Measurements from ENCODE around the gene SEMA5A.

Gene SEMA5A

GRCh38 chr5:9149988-9150387, 395.9 kb downstream of the SEMA5A start:
- DNase-seq, result no peak

- DNase-seq, result no peak
These were observed 397.6 kb downstream of the SEMA5A start for GRCh38 chr5:9148242-9148641.

DNA sequence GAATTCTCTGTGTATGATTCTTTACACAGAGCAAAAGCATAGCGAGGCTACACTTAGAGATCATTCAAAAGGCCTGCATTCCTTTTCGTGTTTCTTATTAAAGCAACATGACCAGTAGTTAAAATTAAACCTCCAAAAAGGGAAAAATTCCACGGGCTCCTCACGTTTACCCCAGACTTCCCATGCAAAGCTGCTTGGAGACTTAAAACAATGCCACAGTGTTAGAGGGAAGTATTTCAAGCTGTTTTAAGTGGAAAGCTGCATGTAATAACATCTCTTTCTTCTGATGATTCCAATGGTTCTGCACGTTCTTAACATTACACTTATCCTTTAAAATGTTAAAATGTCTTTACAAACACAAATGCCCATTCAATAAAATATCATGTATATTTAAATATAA, 405.2 kb downstream of the SEMA5A start:
- no peak for DNase-seq

- no peak for DNase-seq
These were observed 405.7 kb downstream of the SEMA5A start for GRCh38 chr5:9140202-9140601.

DNA sequence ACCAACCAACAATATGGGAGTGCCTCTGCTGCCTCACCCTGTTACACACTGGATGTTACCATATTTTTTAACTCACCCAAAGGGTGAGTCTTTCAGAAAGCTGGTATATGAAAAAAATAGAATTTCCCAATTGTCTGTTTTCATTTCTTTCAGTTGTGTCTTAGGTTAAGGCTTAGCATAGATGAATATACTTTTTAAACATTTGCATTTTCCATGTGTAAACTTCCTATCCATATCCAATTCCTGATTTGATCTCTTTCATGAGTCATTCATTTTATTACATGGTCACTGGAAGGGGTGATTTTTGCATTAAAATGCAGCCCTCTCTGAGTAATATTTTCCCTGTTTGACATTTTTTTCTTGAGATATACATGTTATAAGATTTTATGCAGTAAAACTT, 406.5 kb downstream of the SEMA5A start:
- DNase-seq, result no peak

- DNase-seq, result no peak
These were observed 417.7 kb downstream of the SEMA5A start for GRCh38 chr5:9128136-9128535.

DNA sequence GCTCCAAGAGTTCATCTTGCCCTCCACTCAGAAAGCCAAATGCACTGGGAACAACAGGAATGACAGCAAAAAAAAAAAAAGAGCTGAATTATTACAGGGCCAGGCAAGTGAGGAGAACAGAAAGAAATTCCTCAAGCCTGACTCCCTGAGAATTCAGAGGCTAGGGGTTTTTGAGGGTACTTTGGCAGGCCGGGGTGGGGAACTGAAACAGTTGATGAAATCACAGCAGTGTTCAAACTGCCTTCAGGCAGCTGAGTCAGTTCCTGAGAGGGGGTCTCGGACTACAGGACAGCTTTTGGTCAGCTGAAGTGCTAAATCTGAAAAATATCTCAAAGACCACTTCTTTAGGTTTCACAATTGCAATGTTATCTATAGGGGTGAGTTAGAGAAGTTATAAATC, 419.4 kb downstream of the SEMA5A start:
- DNase-seq, result no peak

- no peak for DNase-seq
These were observed 420.0 kb downstream of the SEMA5A start for GRCh38 chr5:9125852-9126251.

DNA sequence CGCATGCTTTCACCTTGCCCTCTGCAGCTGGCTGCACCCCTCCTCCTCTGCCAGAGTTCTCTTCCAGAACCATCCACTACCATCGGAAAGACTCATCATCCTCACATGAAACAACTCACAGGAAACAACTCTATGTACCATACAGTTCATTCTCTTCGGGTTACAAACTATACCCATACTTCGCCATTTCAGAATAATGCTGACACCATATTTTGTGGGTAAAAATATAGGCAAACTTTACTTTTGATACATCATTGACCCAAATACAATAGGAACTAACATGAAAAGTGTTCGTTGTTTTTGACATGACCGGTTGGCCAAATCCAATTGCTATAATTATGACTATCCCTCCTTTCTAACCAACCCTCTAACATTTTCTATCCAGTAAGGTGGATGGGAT, 421.0 kb downstream of the SEMA5A start:
- no peak for DNase-seq

GRCh38 chr5:9124071-9124470, 421.8 kb downstream of the SEMA5A start:
- no peak for DNase-seq

DNA sequence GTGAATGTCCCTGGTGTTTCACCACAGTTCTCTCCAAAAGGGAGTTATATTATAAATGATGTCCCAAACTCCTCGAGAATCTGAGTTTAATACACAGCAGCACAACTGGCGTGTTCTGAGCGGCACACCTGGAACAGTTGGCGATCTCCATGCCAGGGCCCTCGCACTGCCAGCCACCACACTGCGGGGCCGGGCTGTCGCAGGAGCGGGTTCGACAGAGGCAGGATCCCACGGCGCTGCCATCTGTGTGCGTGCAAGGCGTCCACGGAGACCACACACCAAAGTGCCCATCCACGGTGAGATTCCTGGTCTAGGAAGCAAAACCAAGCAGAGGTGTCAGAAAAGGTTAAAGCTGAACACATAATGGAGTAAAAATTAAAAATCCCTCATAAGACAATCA, 423.3 kb downstream of the SEMA5A start:
- DNase-seq, result no peak

- DNase-seq, result no peak
These were observed 424.3 kb downstream of the SEMA5A start for GRCh38 chr5:9121597-9121996.

DNA sequence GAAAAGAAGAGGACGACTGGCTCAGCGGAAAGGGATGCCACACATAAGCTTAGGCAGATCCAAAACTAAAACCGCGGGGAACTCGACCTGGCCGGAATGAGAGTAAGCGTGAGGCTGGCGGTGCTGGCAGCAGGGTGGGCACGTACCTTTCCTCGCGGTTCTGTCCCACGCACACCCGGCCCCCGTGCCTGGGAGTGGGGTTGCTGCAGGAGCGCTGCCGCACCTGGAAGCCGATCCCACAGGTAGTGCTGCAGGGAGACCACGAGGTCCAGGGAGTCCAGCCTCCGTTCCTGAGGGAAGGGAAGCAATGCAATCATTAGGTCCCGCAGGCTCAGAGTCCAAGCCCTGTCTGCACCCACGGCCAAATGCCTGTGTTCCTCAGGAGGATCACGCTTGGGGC, 427.0 kb downstream of the SEMA5A start:
- DNase-seq, result no peak

DNA sequence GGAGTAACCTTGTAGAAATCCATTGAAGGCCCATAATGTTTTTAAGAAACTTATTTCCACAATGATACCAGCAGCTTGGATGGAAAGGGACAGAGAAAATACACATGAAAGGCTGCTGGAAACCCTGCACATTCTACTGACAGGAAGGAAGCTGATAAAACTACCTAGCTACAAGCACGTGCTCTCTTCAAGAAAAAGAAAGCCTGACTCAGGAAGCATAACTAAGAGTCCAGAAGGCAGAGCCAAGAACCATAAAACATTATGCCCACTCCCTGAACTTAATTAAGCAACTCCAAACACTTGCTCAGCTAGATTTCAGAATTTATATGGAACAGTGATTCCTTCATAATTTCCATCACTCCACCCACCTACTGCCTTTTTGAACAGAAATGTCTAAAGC, 430.8 kb downstream of the SEMA5A start:
- no peak for DNase-seq

DNA sequence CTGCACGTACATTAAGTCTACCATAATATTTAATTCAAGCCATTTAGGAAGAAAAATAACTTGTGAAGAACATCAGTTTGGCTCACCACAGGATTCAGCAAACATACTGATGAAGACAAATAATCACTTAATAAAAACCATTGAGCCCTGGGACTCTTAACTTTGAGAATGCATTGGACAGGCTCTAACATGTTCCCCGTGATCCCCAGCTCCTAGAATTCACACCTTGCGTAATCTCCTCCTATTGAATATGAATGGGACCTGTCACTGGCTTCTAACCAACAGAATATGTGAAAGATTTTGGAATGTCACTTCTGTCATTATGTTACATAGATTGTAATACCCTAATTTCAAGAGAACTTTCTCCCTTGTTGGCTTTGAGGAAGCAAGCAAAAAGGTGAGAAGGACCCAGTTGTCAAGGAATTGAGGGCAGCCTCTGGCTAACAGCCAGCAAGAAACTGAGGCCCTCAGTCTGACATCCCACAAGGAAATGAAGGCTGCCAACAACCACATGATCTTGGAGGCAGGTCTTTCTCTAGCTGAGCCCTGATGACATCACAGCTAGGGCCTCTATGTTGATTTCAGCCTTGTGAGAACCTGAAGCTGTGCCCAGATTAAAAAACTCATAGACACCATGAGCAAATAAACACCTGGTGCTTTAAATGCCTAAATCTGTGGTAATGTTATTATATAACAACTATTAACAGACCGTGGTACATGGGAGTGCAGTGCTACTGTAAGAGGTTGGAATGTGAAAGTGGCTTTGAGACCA, 433.2 kb downstream of the SEMA5A start:
- DNase-seq, result no peak

- DNase-seq, result no peak
These were observed 437.7 kb downstream of the SEMA5A start for GRCh38 chr5:9108162-9108561.

GRCh38 chr5:9105851-9106250, 440.0 kb downstream of the SEMA5A start:
- no peak for DNase-seq

GRCh38 chr5:9104571-9105339, 441.1 kb downstream of the SEMA5A start:
- DNase-seq, result no peak

DNA sequence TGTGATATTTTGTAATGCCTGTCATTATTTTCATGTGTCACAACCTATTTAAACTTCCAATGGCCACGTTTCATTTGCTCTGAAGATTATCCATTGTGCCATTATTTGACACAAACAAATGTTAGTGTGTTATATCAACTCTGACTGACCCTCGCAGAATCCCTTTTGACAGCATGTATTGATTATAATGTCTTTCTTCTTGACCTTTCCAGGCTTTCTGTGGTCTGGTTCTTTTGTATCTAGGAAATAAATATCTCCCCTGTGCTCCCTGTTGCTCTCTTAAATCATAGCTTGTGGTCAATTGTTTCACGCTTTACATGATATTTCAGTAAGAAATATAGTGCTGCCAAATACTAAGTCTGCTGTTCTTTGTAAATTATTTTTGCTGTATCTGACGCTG, 442.6 kb downstream of the SEMA5A start:
- no peak for DNase-seq

DNA sequence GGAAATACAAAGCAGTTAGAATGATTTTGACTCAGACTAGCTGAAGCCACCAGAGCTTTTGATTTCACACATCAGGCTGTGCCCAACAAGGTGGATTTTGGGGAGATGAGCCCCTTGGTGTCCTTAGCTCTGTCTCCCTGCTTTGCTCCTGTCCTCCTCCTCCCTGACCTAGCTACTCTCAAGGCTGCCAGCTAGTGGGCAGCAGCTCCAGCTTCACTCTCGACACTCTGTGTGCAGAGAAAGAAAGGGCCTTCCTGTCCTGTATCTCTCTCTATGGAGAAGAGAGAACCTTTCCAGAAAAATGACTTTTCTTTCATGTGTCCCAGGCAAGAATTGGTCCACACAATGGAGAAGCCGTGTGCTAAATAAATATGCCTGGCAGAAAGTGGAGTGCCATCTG, 446.2 kb downstream of the SEMA5A start:
- no peak for DNase-seq

DNA sequence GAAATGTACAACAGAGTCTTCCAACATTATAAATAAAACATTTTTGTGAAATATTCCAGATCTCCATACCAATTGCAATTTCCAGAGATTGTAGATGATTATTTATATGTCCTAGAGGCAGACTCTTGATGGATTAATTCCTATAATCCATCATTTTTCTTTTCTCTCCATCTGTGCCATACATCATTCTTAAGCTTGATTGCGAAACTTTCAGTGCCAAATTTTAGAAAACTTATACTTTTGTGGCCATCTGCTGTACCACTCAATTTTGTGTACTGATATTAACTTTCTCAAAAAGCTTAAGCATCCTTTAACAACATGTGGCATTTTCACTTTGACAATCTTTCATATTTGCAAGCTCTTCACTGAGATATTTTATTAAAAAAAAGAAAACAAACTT, 446.9 kb downstream of the SEMA5A start:
- no peak for DNase-seq

DNA sequence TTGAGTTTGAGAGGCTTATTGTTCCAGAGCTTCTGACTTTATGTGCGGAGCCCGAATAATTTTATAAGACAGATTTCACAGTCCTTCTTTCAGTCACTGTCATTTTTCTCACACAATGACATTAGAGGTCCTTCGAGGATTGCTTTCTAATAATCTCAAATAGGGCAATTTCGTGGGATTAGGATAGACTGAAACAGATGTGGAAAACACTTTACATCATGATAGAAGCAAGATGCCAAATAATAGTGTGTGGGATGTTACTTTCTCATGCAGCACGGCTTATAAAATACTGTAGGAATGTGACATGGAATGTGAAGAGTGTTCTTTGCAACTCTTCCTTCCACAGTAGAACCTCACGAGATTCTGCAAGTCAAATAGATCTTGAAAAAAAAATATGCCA, 451.3 kb downstream of the SEMA5A start:
- DNase-seq, result no peak

GRCh38 chr5:9091896-9092662, 453.8 kb downstream of the SEMA5A start:
- no peak for DNase-seq
